ENCODE data around the gene PSME2. TPM values are rescaled to one million over a fixed set of nuclear protein-coding genes. Genes with fewer than 3 reads are reported as not detected.

Gene PSME2, protein sequence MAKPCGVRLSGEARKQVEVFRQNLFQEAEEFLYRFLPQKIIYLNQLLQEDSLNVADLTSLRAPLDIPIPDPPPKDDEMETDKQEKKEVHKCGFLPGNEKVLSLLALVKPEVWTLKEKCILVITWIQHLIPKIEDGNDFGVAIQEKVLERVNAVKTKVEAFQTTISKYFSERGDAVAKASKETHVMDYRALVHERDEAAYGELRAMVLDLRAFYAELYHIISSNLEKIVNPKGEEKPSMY
- polyA plus RNA-seq (2014; cell fraction: cytosol; rRNA removed): 35.4 and 65.6 TPM in 2 replicates
- polyA plus RNA-seq (2014; cell fraction: nucleus; rRNA removed): 159 and 241 TPM in 2 replicates

DNA sequence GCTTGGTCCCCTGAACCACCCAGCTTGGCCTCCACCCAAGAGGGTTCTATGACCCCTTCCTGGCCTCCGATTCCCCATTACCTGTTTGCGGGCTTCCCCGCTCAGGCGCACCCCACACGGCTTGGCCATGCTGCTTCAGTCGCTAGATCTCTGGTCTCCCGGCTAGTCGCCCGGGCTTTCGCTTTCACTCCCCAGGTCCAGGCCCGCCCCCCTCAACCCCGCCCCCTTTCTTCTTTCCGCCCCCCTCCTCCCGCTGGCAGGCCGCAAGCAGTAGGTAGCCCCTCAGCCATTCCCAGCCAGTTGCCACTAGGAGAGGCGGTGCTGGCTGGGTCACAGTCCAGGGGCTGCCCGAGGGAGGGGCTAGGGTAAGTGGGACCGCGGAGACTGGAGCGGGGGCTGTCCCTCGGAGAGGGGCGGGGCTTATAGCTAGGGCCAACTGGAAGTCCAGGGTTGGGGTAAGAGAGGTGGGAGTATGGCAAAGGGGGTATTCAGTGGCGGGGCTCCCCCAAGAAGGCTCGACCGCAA is at the start of gene PSME2:
Gene PSME2 (minus strand): TSS at position 158 of the 525 bp plus-strand sequence. CDS start 29 bp downstream, at position 129.
- DNase-seq (ENCODE audit: low spot score): peak; percentile 99

DNA sequence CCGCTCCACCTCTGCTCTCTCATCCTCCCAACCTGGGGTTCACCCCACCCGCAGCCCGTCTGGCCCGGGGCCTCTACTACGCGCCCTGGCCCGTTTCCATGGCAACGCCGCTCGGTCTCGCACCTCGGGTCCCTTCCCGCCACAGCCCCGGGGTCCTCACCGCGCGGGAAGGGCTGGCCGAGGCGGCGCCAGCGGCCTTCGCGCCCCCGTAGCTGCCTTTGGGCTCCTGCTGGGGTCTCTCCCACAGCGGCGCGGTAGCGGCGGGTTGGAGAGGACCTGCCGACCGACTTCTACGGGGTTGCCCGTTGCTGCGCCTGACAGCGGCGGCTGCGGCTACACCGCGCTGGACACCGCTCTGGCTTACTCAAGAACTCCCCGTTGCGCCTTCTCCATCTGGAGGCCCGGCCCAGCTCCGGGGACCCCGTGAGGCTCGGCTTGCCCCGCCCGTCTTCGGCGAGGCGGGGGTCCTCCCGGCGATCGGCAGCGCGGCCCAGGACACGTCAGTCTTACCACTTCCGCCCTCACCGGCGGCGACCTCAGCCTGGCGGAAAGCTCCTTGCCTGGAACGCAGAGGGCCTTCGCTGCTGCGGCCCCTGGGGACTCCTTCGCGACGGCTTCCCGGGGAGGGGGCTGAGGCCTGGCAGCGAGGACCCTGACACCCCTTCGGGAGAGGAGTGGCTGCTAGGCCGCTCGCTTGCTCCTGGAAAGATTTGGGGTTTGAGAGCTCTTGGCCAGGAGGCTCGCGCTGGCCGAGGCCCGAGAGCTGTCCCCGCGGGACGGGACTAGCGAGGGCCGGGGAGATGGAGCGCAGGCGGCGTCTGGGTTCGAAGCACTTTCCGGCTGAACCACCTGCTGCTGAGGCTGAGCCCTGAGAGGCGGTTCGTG is 49.0 kb upstream of the PSME2 start, which contains the start of gene TM9SF1:
Gene TM9SF1 (minus strand): TSS at position 256 of the 885 bp plus-strand sequence. CDS start 422 bp downstream, outside the sequence.
- DNase-seq (ENCODE audit: low spot score): peak; percentile 91

DNA sequence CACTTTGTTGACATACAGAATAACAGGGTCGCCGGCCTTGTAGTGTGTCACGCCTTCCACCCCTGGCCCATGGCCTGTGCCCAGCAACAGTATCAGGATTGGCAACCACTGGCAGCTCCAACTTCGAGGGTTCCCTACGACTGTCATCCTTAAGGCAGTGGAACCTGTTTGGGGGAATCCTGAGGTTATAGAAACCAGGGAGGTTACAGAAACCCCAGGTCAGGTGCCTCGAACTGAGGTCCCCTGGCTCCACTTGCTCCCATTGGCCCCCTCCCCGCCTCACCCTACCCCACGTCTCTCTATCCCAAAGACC is 48.4 kb upstream of the PSME2 start:
- no peak for DNase-seq (ENCODE audit: low spot score)

DNA sequence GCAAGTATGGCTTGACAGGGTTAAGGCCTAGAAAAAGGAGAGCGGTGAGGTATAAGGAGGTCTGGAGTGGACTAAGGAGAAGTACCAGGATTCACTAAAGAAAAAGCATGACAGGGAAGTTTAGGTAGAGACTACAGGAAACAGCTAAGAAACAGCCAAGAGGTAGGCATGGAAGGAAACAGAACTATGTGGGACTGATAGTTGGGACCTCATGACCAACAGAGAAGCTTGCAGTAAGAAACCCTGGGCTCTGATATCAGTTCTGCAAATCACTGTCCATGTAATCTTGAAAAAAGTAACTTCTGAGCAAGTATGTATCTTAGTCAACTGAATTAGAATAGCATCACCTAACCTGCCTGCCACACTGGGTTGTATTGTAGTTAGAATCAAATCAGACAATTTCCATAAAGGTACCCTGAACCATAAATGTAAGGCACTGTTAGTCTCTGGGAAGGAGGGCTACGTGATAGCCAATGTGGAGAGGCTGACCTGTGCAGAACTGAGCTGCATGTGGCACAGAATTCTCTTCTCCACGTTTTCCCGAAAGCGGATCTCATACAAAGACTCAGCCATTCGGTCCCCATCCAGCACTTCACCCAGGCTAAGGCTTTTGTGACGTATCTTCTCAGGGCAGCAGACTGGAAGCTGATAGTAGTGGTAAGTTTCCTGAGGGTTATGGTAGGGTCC is 47.9 kb upstream of the PSME2 start:
- no peak for DNase-seq (ENCODE audit: low spot score)

DNA sequence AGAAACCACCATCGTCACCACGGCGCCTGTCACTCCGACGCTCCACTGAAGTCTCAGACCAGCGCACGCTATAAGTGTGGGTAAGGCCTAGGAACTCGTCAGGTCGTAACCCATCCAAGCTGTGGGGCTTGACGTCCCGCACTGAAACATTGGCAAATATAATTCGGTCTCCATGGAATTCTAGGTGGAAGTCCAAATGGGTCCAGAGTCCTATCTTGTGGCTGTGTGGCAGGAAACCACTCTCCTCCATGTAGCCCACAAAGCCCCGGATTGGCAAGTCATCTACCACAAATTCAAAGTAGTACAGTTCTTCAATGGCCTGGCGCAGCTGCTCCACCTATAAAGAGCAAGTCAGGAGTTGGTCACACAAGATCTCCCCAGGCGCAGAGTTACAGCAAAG is 46.5 kb upstream of the PSME2 start:
- DNase-seq (ENCODE audit: low spot score): no peak

DNA sequence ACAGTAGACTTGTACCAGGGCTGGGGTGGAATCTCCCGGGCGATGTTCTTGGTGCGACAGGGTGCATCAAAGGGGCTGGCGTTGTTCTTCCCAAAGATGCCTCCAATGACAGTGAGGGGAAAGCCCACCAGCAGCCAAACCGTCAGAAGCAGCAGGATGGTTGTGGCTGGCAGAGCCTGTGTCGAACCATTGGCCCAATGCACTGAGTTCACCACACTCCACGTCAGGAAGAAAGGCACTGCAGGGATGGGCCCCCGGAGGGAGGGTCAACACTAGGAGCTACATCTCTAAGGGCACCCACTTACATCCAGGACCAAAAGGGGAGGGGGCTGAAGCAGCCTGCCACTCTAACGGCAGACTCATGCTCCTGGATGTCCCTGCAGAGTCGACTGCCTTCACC is 44.0 kb upstream of the PSME2 start:
- DNase-seq (ENCODE audit: low spot score): no peak

DNA sequence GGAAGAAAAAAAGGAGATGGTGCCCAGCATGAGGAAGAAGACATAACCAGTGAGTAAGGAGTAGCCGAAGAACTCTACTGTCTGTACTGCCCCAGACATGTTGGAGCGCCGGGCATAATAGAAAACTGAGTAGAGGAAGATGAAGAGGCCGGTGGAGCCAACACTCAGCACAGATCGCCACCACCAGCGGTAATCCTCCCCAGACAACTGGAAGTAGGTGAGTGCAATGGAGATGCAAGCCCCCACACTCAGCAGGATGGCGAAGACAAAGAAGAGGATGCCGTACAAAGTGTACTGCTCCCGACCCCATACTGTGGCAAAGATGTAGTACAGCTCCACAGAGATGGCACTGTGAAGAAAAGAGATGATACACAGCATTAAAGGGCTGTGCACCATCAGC is 43.0 kb upstream of the PSME2 start:
- no peak for DNase-seq (ENCODE audit: low spot score)

DNA sequence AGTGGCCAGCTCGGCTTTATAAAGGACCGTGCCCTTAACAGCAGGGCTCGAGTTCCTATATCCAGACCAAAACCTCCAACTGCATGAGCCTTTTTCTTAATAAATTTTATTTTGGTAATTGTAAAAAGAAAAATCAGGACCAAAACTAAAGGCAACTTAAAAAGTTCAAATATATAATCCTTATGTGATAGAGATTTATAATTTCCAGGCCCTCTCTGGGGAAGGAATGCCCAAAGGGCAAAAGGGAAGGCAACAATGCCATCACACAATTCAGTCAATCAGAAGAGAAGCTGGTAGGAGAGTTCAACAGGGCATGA is 42.6 kb upstream of the PSME2 start:
- DNase-seq (ENCODE audit: low spot score): no peak

DNA sequence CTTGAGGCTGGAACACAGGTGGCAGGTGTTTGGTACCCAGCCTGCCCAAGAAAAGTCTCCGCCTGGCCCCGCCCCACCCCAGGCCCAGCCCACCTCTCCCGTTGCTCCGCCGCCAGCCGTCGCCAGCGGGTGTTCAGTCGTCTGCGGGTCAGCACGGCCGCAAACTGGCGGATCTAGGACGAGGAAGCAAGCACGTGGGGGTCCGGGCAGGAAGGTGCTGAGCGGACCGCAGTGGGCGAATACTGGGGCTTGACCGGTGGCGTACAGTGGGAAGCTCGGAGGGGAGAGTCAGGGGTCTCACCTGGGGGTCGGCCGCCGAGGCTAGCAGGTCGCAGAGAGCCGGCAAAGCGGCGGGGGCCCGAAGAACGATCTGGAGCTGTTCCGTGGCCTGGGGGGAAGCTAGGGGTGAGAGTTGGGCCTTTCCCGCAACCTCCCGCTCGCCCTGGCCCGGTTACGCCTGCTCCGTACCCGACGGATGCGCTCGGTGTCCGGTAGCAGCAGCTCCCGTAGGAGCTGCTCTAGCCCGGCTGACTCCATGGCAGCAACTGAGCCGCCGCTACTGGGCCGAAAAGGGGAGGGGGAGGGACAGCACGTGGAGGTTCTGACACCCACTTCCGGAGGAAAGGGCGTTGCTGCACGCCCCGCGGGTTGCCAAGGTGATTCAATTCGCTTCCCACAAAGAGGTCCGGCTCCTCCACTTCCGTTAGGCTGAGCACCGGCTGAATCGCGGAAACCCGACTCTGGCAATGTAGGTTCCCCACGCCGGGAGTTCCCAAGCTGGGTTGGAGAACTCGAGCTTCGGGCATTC is 42.0 kb upstream of the PSME2 start, which contains the start of gene IPO4:
Gene IPO4 (minus strand): TSS at position 566 of the 808 bp plus-strand sequence. CDS start 29 bp downstream, at position 537.
- peak; percentile 97 for DNase-seq (ENCODE audit: low spot score)

DNA sequence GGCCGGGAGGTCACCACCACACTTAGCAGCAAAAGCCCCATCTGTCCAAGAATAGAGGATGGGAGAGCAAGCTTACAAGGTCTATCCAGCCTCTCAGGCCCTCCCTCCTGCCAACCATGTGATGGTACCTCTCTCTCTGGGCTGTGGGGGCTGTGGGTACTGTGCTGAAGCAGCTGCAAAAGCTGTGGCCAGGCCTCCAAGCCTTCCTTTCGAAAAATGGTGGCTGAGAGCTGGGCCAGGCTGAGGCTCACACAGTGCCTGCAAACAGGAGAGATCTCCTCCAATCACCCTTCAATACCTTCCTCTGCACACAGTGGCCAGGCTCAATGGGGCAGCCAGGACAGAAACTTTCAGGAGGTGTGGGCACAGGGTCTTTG is 41.1 kb upstream of the PSME2 start:
- DNase-seq (ENCODE audit: low spot score): no peak

DNA sequence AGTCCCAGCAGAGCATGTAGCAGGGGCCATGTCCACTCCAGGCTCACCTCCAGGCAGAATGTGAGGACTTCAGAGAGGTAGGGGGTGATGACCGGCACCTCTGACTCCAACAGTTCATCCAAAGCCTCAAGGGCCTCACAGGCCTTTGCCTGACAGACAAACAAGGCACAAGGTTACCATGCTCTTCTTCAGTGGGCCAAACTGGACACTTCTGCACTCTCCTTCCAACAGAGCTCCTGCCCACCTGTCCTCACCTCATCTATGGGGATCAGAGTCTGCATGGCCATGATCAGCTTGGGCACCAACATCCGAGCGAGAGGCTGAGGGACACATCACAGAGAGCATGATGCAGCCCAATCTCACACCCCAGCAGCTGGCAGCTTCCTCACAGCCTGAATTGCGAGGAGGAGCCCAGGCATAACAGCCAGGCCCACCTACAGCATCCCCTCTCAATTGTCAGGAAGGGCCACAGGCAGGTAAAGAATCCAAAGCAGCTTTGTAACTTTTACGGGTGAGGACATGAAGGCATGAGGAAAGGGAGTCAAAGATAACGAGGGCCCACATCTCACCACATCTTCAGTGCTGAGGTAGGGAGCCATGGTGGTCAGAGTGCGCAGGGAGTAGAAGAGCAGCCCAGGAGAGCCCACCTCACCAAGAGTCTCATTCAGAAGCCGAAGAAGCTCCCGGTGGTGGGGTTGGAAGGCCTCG is 40.6 kb upstream of the PSME2 start:
- no peak for DNase-seq (ENCODE audit: low spot score)

DNA sequence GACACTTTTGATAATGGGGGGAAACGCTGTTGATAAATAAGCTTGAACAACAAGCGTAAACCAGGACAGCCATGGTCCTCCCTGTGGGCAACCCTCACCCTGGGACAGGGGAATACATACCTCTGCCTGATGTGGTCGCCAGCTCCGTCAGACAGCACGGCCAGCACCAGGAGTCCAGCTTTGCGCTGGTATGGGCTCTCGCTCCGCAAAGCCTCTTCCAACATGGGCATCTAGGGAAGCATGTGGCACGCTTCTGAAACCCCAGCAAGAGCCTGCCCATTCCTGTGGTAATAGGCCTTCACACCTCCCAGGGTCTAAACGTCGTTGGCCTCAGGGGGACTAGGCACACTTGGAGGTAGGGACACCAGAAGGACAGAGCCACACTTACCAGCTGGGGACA is 39.3 kb upstream of the PSME2 start:
- no peak for DNase-seq (ENCODE audit: low spot score)

DNA sequence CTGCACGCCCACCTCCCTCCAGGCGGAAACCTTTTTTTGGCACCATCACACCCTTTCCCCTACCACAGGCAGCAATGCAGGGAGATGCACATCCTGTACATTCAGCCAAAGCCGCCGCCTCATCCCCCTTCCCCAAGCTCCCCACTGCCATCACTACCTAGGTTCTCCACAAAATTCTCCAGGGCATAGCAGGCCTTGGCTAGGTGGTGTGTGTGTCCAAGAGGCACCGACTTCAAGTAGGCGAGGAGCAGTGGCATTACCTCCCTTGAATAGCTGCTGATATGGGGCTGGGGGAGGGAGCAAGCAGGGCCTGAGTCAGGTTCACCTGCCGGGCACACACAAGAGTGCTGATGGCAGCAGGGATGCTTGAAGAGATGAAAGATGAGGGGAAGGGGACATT is 38.6 kb upstream of the PSME2 start:
- DNase-seq (ENCODE audit: low spot score): no peak

DNA sequence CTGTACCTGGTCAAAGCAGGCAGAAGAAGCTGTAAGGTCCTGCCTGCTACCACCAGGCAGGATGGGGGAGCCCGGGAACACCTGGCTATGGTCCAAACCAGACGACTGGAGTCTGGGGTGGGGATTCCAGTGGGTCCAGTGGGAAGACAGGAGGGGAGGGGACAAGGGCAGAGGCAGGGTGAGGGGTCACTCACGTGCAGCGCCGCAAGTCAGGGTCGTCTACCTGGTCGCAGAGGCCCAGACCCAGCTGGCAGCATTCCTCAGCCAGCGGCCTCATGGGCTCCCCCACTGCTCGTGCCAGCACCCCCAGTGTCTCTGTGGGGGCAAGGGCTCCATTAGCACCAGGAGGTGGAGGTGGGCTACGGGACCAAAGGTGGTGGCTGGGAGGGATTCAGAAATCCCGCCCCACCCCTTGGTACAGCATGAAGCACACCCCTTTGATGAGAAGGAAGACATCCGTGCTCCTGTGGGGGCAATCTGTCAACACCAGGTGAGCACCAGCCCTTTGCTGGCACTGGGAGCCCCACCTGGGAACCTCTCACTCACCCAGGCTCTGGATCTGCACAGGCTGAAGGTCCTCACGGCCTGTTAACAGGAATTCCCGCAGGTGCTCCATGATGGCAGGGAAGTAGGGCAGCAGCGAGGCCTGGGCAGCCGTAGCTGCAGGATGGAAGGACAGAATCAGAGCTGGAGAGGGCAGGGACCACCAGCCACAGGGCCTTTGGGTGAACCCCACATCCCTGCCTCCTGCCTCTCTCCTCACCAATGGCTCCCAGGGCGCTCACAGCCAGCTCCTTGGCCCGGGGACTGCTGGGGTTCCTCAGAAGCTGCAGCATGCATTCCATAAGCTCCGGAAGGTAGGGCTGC is 37.9 kb upstream of the PSME2 start:
- DNase-seq (ENCODE audit: low spot score): no peak

DNA sequence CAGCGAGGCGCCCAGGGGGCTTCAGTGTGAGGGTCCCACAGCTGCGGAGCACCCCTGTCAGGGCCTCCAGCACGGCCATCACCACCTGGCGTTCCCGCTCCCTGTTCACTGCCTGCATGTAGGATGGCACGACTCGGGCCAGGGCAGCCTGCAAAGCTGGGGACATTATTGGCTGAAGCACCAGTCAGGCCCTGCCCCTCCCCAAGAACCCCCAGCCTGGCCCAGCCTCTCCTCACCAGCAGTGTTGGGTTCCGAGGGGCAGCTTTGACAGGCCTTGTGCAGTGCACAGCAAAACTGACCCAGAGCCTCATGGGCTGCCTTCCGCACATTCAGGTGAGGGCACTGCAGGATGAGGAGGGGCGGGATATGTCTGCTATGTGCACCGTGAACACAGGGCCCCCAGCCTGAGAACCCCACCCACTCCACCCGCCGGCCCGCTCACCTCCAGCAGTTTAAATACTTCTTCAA is 36.6 kb upstream of the PSME2 start:
- DNase-seq (ENCODE audit: low spot score): no peak

DNA sequence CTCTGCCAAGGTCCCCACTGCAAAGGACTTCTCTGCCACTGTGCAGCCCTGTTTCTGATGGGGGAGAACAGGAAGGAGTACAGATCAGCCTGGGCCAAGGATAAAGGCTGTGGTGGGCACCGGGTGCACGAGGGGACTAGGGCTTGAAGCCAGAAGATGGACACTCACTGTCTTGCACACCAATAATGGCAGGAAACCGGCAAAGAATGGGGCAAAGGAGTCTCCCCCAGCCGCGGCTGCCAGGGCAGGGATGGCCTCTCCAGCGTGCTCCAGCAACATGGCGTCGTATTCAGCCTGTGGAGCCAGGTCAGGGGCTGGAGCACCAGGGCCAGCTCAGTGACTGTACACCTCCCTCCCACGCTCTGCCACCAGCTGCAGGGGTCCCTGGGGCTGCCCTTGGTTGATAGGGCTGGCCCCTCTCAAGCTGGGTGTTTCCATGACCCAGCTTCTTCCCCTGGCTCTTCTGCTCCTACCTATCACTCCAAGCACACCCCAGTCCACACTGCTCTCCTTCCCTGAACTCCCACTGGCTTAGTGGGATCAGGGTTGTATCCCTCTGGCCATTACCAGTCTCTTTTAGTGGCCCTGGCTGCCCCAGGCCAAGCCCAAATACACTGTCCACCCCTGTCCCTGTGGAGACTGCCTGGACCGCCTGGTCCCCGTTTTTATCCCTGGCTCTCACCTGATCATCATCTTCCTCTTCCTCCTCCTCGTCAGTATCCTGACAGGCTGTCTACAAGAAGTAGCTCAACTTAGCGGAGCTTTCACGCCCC is 35.9 kb upstream of the PSME2 start:
- no peak for DNase-seq (ENCODE audit: low spot score)

DNA sequence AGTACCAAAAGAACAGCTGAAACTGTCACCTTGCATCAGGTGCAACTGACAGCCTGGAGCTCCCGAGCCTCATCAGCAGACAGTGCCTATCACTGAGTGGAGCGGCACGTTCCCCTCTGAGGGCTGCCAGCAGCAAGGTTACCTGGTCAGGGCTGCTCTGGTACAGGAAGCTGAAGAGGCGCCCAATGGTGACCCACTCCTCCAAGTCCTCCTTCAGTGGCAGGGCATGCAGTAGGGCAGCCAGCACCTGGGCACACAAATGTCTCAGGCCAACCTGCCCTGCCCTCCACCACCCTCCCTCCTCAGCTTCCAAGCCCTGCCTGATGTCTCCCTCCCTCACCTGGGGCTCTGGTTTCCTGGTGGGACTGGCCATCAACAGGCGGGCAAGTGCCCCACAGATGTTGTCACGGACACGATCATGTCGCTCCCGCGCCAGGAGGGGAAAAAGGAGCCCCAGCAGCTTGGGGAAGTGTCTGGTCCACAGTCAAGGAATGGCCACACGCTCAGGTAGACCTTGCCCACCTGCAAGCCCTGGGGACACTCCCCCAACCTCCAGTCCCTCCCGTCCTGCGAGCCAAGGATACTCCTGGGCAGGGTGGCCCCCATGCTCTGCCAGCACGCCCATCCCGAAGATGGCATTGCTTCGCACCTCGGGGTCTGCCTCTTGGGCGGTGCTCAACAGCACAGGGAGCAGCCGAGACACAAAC is 35.1 kb upstream of the PSME2 start:
- no peak for DNase-seq (ENCODE audit: low spot score)
